Body of pancreas (tissue), 4 donors: ENCODE data around the gene ZBTB43.

Experiments used
- POLR2A ChIP-seq, 3 donors: fragments of 450-650 bp; IDR thresholded peaks; one replicate each; pipeline ENCODE4 v1.6.1; 2016; ENCODE audit warnings: antibody characterized with exemption in 3 of 3, mild to moderate bottlenecking in 2 of 3
- TF ChIP-seq, protein P1 (sequence below), 7 experiments: fragments of 450-650 bp in 4 of 7; fragments of 200-600 bp in 3 of 7; sonication (generic) in 3 of 7; IDR thresholded peaks; one replicate each; pipeline ENCODE4 v1.5.1; 2016 to 2019; ENCODE audit warnings: antibody characterized with exemption in 7 of 7

DNA sequence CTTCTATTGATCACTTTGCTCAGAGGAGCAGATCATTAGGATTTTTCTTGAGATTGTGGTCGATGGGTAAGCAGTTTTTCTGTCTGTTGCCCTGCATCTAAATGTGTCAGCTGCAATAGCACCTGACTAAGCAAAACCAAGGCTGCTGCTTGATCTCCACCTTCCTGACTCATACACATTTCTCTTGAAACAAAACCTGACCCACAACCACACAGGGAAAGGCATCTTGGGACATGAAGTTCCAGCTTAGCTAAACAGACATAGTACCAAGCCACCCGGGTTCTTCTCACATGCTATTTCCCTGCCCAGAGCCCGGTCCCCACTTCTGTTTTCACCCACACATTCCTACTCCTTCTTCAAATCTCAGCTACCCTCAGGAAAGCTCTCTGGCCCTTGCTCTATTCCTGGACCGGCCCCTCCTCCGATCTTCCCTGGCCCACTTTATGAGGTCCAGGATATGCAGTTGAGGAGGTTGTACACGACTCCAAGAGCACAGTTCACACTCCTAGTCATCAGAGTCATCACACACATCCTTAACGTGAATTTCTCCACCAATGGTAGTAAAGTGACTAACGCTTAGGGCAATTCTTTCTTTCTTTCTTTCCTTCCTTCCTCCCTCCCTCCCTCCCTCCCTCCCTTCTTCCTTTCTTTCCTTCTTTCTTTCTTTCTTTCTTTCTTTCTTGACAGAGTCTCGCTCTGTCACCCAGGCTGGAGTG is 16.0 kb upstream of the ZBTB43 start:
- no peak for TF ChIP-seq POLR2A (IDR thresholded peaks at IDR 0.05)
- TF ChIP-seq, protein P1, sequence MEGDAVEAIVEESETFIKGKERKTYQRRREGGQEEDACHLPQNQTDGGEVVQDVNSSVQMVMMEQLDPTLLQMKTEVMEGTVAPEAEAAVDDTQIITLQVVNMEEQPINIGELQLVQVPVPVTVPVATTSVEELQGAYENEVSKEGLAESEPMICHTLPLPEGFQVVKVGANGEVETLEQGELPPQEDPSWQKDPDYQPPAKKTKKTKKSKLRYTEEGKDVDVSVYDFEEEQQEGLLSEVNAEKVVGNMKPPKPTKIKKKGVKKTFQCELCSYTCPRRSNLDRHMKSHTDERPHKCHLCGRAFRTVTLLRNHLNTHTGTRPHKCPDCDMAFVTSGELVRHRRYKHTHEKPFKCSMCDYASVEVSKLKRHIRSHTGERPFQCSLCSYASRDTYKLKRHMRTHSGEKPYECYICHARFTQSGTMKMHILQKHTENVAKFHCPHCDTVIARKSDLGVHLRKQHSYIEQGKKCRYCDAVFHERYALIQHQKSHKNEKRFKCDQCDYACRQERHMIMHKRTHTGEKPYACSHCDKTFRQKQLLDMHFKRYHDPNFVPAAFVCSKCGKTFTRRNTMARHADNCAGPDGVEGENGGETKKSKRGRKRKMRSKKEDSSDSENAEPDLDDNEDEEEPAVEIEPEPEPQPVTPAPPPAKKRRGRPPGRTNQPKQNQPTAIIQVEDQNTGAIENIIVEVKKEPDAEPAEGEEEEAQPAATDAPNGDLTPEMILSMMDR (IDR thresholded peaks at IDR 0.05), result no peak
